Caco-2 (cell line): ENCODE data around the gene MSRB2. TPM values are rescaled to one million over a fixed set of nuclear protein-coding genes. Genes with fewer than 3 reads are reported as not detected.

ENCODE experiments used
- BruUV-seq: library from RNA; stranded (reverse); fragments of 400-500 nt; replicated peaks from 2 replicates; lab custom pipeline; 2021; lab: Mats Ljungman, UMichigan
- CTCF ChIA-PET: fragments of 300-600 bp; sonication (Branson Sonifier 250); formaldehyde crosslinking; loops from one replicate; lab custom pipeline; 2022; ENCODE audit warnings: antibody characterized with exemption; lab: Charles Lee
- POLR2A ChIA-PET: fragments of 300-600 bp; sonication (Branson Sonifier 250); formaldehyde crosslinking; loops from one replicate; lab custom pipeline; 2022; ENCODE audit warnings: antibody characterized with exemption; lab: Charles Lee
- DNase-seq, 2 experiments: peaks; one replicate each; pipeline versions ENCODE4 v3.0.0 to v3.0.0-alpha.2; 2020 to 2022
- H3K27me3 ChIP-seq: replicated peaks from 2 replicates; pipeline ENCODE4 v1.6.0; 2011; ENCODE audit warnings: low read length; ENCODE audit not compliant: control insufficient read depth, insufficient read depth
- H3K36me3 ChIP-seq: 2 replicates; pipeline ENCODE4 v1.5.1; 2011; ENCODE audit warnings: low read length; ENCODE audit not compliant: control insufficient read depth, insufficient read depth
- H3K4me1 ChIP-seq: fragments of 250-450 bp; sonication (Bioruptor Pico); 2 replicates; pipeline ENCODE4 v1.5.1; 2020; ENCODE audit warnings: mild to moderate bottlenecking
- H3K4me3 ChIP-seq: 2 replicates; pipeline ENCODE4 v1.5.1; 2011; ENCODE audit warnings: low read depth, mild to moderate bottlenecking, control low read depth, low read length
- H3K9me3 ChIP-seq: fragments of 250-450 bp; sonication (Bioruptor Pico); 2 replicates; pipeline ENCODE4 v1.5.1; 2020; ENCODE audit warnings: mild to moderate bottlenecking, moderate library complexity
- H3K27ac Mint-ChIP-seq: one replicate; pipeline ENCODE4 v1.8.0; 2022; ENCODE audit warnings: mixed read lengths; ENCODE audit not compliant: unreplicated experiment
- H3K27me3 Mint-ChIP-seq: one replicate; pipeline ENCODE4 v1.8.0; 2022; ENCODE audit warnings: mixed read lengths; ENCODE audit not compliant: insufficient read depth, unreplicated experiment
- H3K36me3 Mint-ChIP-seq: one replicate; pipeline ENCODE4 v1.8.0; 2022; ENCODE audit warnings: mild to moderate bottlenecking, mixed read lengths; ENCODE audit not compliant: insufficient read depth, unreplicated experiment
- H3K4me1 Mint-ChIP-seq: one replicate; pipeline ENCODE4 v1.8.0; 2022; ENCODE audit warnings: low read depth, mixed read lengths; ENCODE audit not compliant: unreplicated experiment
- H3K4me3 Mint-ChIP-seq: one replicate; pipeline ENCODE4 v1.8.0; 2022; ENCODE audit warnings: mild to moderate bottlenecking, moderate library complexity, mixed read lengths; ENCODE audit not compliant: unreplicated experiment
- H3K9me3 Mint-ChIP-seq: one replicate; pipeline ENCODE4 v1.8.0; 2022; ENCODE audit warnings: mixed read lengths; ENCODE audit not compliant: unreplicated experiment
- intact Hi-C: fragments of 100-400 bp; cut with micrococcal nuclease; formaldehyde crosslinking; loops from one replicate; pipeline ENCODE4 v1.10.0; 2022; ENCODE audit not compliant: unreplicated experiment
- total RNA-seq: library from RNA; stranded (reverse); gene quantifications from 2 replicates; pipeline ENCODE4 v1.2.3, GENCODE V29; 2022
- TF ChIP-seq, protein P1 (sequence below), 2 experiments: fragments of 200-600 bp in 1 of 2; IDR thresholded peaks; 1 replicate in 1 of 2; 2 replicates in 1 of 2; pipeline versions ENCODE4 v1.5.1 to v1.8.0; 2011 to 2022; ENCODE audit warnings: antibody characterized with exemption in 1 of 2, control low read depth in 1 of 2, inconsistent platforms in 1 of 2, low read depth in 1 of 2, low read length in 1 of 2, mild to moderate bottlenecking in 1 of 2, moderate library complexity in 1 of 2; ENCODE audit not compliant: insufficient read depth in 1 of 2, severe bottlenecking in 1 of 2, unreplicated experiment in 1 of 2

MSRB2 gene
- total RNA-seq, 1 experiment from 2014 or later: 13.7 TPM

DNA sequence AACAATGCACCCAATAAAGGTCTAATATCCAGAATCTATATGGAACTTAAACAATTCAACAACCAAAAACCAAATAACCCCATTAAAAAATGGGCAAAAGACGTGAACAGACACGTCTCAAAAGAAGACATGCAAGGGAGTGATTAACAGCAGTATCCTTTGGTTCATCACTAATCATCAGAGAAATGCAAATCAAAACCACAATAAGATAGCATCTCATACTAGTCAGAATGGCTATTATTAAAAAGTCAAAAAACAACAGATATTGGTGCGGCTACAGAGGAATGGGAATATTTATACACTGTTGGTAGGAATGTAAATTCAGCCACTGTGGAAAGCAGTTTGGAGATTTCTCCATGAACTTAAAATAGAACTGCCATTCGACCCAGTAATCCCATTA lies 46.6 kb downstream of the MSRB2 start:
- no peaks in the 10 kb centered on the region for H3K4me1 Mint-ChIP-seq
- no peaks in the 10 kb centered on the region for H3K9me3 Mint-ChIP-seq
- BruUV-seq: no TSS peak
- Histone ChIP-seq H3K9me3 (no peaks in the 10 kb centered on the region), H3K27me3 (0 out of 2 replicates have a peak, but pooled peaks cover 2% of the 10 kb centered on the region), H3K36me3 (no peaks in the 10 kb centered on the region), H3K4me1 (no peaks in the 10 kb centered on the region), H3K4me3 (no peak overlapping the region)
- no peak overlapping the region for H3K4me3 Mint-ChIP-seq
- no peak for DNase-seq
- POLR2A ChIA-PET: no interaction called here
- peaks cover 13% of the 10 kb centered on the region for H3K27me3 Mint-ChIP-seq
- TF ChIP-seq, protein P1, sequence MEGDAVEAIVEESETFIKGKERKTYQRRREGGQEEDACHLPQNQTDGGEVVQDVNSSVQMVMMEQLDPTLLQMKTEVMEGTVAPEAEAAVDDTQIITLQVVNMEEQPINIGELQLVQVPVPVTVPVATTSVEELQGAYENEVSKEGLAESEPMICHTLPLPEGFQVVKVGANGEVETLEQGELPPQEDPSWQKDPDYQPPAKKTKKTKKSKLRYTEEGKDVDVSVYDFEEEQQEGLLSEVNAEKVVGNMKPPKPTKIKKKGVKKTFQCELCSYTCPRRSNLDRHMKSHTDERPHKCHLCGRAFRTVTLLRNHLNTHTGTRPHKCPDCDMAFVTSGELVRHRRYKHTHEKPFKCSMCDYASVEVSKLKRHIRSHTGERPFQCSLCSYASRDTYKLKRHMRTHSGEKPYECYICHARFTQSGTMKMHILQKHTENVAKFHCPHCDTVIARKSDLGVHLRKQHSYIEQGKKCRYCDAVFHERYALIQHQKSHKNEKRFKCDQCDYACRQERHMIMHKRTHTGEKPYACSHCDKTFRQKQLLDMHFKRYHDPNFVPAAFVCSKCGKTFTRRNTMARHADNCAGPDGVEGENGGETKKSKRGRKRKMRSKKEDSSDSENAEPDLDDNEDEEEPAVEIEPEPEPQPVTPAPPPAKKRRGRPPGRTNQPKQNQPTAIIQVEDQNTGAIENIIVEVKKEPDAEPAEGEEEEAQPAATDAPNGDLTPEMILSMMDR (IDR thresholded peaks at IDR 0.05; ENCODE audit: insufficient read depth in 1 of 2, low read depth in 1 of 2, low read length in 1 of 2, severe bottlenecking in 1 of 2, unreplicated experiment in 1 of 2): no peak
- no peaks in the 10 kb centered on the region for H3K36me3 Mint-ChIP-seq
- CTCF ChIA-PET: no interaction called here
- intact Hi-C loops: no loop called here
- H3K27ac Mint-ChIP-seq: no peak overlapping the region

DNA sequence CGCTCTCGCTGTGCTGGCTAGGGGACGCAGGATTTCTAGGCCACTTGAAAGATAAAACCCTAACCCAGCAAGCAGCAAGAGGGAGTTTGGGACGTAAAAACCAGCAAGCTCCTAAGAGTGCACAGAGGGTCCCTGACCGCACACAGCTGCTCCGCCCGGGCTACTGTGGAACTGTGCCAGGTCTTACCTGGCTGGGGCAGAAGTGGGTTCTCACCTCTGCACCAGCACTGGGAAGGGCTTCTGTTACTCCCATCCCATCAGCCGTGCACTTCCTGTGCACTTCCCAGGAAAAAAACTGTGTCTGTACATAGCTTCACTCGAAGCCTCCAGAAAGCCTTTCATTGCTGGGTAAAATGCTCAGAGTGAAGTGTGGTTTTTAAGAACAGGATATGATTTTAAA lies 50.9 kb downstream of the MSRB2 start:
- intact Hi-C loops: no loop called here
- DNase-seq: no peak
- peaks cover 2% of the 10 kb centered on the region for H3K27me3 Mint-ChIP-seq
- H3K36me3 Mint-ChIP-seq: no peaks in the 10 kb centered on the region
- H3K4me3 ChIP-seq: no peak overlapping the region
- H3K9me3 Mint-ChIP-seq: no peaks in the 10 kb centered on the region
- no peaks in the 10 kb centered on the region for H3K9me3 ChIP-seq
- no peak overlapping the region for H3K4me3 Mint-ChIP-seq
- H3K27ac Mint-ChIP-seq: no peak overlapping the region
- no peaks in the 10 kb centered on the region for H3K36me3 ChIP-seq
- BruUV-seq: no TSS peak
- TF ChIP-seq, protein P1 (IDR thresholded peaks at IDR 0.05; ENCODE audit: insufficient read depth in 1 of 2, low read depth in 1 of 2, low read length in 1 of 2, severe bottlenecking in 1 of 2, unreplicated experiment in 1 of 2): no peak
- H3K27me3 ChIP-seq: 0 out of 2 replicates have a peak, but pooled peaks cover 3% of the 10 kb centered on the region
- no peaks in the 10 kb centered on the region for H3K4me1 ChIP-seq
- POLR2A ChIA-PET: no interaction called here
- no peaks in the 10 kb centered on the region for H3K4me1 Mint-ChIP-seq
- CTCF ChIA-PET: no interaction called here

DNA sequence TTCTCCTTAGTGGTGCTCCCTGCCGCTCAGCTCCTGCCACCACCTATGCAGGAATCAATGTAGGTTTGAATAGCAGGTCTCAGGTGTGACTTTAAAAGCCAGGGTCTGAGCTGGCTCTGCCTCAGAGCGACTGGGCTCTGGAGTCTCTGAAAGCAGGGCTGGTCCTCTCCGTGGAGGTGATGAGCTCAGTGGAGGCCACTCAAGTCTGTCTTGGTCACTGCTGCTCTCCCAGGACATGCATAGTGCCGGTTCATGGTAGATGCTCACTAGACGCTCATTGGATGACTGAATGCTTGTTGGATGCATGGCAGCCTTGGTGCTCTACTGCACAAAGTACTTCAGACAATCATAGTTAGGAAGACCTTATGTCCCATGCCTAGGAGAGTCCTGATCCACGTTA lies 51.7 kb downstream of the MSRB2 start:
- no peaks in the 10 kb centered on the region for H3K4me1 ChIP-seq

More for the DNA sequence above, 51.7 kb downstream of the MSRB2 start:
- H3K27me3 ChIP-seq: 0 out of 2 replicates have a peak, but pooled peaks cover 3% of the 10 kb centered on the region
- intact Hi-C loops: no loop called here
- Mint-ChIP-seq H3K27me3 (peaks cover 2% of the 10 kb centered on the region), H3K27ac (no peak overlapping the region), H3K9me3 (no peaks in the 10 kb centered on the region), H3K36me3 (no peaks in the 10 kb centered on the region), H3K4me3 (no peak overlapping the region), H3K4me1 (no peaks in the 10 kb centered on the region)
- TF ChIP-seq, protein P1 (IDR thresholded peaks at IDR 0.05; ENCODE audit: insufficient read depth in 1 of 2, low read depth in 1 of 2, low read length in 1 of 2, severe bottlenecking in 1 of 2, unreplicated experiment in 1 of 2): no peak
- H3K4me3 ChIP-seq: no peak overlapping the region
- no TSS peak for BruUV-seq
- CTCF ChIA-PET: no interaction called here
- H3K9me3 ChIP-seq: no peaks in the 10 kb centered on the region
- H3K36me3 ChIP-seq: no peaks in the 10 kb centered on the region
- no peak for DNase-seq
- POLR2A ChIA-PET: no interaction called here
